Gastroesophageal sphincter (tissue), 3 donors: ENCODE data around the gene ZNF394.

Experiments used
- POLR2A ChIP-seq, 2 donors: fragments of 450-650 bp; IDR thresholded peaks; one replicate each; pipeline ENCODE4 v1.6.1; 2017; ENCODE audit warnings: antibody characterized with exemption in 2 of 2, mild to moderate bottlenecking in 2 of 2, moderate library complexity in 1 of 2
- POLR2AphosphoS5 ChIP-seq: sonication (generic); formaldehyde crosslinking; IDR thresholded peaks from one replicate; pipeline ENCODE4 v1.6.1; 2017; ENCODE audit warnings: antibody characterized with exemption
- TF ChIP-seq, protein P1 (sequence below), 4 experiments: fragments of 200-600 bp in 2 of 4; fragments of 450-650 bp in 2 of 4; sonication (generic) in 1 of 4; IDR thresholded peaks; one replicate each; pipeline ENCODE4 v1.5.1; 2017 to 2019; ENCODE audit warnings: antibody characterized with exemption in 4 of 4, mild to moderate bottlenecking in 2 of 4, moderate library complexity in 2 of 4

DNA sequence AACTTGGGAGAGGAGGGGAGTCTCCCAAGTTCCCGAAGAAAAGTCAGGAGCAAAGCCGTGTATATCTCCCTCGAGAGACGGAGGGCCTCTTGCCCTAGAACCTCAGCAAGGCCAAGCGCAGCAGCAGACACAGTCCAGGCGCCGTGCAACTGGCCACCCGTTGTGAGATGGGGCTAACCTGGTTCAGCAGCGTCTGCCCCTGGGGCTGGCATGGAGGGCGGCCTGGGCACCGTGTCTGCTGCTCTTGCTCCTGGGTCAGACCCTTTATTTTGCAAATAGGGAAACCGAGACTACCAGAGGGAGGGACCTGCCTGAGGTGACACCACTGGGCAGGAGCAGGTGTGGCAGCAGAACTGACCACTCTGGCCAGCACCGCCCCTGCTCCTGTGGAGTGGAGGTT, 47.5 kb downstream of the ZNF394 start:
- TF ChIP-seq, protein P1, sequence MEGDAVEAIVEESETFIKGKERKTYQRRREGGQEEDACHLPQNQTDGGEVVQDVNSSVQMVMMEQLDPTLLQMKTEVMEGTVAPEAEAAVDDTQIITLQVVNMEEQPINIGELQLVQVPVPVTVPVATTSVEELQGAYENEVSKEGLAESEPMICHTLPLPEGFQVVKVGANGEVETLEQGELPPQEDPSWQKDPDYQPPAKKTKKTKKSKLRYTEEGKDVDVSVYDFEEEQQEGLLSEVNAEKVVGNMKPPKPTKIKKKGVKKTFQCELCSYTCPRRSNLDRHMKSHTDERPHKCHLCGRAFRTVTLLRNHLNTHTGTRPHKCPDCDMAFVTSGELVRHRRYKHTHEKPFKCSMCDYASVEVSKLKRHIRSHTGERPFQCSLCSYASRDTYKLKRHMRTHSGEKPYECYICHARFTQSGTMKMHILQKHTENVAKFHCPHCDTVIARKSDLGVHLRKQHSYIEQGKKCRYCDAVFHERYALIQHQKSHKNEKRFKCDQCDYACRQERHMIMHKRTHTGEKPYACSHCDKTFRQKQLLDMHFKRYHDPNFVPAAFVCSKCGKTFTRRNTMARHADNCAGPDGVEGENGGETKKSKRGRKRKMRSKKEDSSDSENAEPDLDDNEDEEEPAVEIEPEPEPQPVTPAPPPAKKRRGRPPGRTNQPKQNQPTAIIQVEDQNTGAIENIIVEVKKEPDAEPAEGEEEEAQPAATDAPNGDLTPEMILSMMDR (IDR thresholded peaks at IDR 0.05), result no peak
- TF ChIP-seq POLR2A (IDR thresholded peaks at IDR 0.05) (no peak), POLR2AphosphoS5 (no peak)
